GM18868 (cell line): ENCODE data around the gene ASPHD1.
"Not testable (repeated sequence)": the region's sequence is repeated elsewhere in the genome, so short reads cannot be mapped to it uniquely, and the experiment has no call there.

Experiments
- ATAC-seq: cut with Tn5 transposase; IDR thresholded peaks from one replicate; pipeline ENCODE4 v1.9.1; 2021; ENCODE audit warnings: mild to moderate bottlenecking, moderate library complexity; ENCODE audit not compliant: unreplicated experiment

Gene ASPHD1

DNA sequence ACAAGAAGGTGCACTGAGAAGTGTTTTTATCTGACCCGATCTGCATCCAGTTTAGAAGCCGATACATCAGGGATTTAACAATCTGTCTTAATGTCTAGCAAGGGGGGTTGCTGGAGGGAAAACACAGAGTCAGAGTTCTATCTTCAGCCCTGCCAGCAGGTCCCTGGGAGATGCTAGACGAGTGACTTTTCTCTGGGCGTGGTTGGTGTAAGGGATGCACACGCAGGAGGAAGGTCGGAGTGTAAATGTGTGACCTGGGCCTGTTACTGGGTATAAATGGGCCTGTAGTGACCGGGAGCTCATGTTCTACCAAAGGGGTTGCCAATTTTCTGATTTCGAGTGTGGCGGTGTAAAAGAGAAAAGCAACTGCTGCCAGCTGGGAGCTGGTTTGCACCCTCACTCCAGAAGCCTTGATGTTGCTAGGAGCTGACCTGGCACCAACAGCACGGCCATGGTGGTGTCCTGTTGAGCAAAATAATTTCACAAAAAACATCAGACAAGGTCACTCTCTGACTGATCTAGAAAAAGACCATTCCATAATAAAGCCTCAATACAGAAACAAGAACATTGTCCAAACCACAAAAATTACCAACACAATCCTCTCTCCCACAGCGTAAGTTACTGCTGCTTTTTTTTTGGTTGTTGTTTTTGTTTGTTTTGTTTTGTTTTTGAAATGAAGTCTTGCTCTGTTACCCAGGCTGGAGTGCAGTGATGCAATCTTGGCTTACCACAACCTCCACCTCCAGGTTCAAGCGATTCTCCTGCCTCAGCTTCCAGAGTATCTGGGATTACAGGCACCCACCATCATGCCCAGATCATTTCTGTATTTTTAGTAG lies 27.0 kb downstream of the ASPHD1 start:
- no peak for ATAC-seq

DNA sequence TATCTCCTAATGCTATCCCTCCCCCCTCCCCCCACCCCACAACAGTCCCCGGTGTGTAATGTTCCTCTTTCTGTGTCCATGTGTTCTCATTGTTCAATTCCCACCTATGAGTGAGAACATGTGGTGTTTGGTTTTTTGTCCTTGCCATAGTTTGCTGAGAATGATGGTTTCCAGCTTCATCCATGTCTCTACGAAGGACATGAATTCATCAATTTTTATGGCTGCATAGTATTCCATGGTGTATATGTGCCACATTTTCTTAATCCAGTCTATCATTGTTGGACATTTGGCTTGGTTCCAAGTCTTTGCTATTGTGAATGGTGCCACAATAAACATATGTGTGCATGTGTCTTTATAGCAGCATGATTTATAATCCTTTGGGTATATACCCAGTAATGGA lies 31.5 kb downstream of the ASPHD1 start:
- not testable (repeated sequence) for ATAC-seq

DNA sequence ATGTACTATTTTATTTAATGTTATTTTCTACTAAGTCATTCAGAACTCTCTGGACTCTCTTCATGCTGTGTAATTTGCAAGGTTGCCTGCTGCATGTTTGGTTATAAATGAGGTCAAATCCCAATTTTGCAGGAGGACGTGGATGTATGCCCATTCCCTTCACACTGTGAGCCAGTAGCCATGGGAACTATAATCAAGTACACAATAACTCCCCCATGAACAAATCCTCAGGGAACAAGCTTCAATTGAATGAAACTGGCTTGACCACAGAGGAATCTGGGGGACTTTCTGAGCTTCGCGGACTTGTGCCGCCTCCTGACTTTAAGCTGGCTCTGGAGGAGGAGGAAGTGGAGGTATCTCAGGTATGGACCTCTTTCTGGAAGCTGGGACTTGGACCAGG lies 40.4 kb downstream of the ASPHD1 start:
- no peak for ATAC-seq

DNA sequence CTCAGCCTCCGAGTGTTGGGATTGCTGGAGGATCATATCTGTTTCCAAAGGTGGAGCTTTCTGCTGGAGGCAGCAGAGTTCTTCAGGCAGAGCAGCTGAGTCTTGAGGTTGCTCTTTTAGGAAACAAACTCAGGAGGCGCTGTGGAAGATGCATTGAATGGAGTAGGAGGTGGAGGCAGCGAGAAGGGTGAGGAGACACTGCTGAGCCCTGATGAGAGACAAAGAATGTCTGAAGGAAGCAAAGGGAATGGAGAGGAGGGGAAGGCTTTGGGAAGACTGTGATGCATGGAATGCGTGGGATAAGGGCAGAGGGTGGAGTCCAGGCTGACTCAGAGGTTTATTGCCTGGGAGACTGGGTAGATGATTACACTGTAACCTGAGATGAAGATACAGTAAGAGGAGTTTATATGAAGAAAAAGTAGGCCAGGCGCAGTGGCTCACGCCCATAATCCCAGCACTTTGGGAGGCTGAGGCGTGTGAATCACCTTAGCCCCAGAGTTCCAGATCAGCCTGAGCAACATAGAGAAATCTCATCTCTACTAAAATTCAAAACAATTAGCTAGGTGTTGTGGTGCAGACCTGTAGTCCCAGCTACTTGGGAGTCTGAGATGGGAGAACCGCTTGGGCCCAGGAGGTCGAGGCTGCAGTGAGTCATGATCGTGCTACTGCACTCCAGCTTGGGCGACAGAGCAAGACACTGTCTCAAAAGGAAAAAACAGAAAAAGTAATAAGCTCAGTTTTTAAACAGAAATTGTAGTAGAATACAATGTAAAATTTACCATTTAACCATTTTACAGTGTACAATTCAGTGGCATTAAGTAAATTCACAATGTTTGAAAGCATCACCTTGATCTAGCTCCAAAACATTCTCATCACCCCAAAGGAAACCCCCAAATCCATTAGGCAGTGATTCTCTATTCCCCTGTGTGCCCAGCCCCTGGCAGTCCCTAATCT lies 43.8 kb downstream of the ASPHD1 start:
- ATAC-seq: no peak

DNA sequence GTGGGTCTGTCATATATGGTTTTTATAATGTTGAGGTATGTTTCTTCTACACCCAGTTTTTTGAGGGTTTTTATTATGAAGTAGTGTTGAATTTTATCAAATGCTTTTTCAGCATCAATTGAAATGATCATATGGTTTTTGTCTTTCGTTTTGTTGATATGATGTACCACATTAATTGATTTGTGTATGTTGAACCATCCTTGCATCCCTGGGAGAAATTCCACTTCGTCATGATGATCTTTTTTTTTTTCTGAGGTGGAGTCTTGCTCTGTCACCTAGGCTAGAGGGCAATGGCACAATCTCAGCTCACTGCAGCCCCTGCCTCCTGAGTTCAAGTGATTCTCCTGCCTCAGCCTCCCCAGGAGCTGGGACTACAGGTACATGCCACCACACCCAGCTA lies 47.6 kb downstream of the ASPHD1 start:
- ATAC-seq: no peak

- no peak for ATAC-seq
These were observed 50.6 kb downstream of the ASPHD1 start for GRCh38 chr16:29950806-29951461.

GRCh38 chr16:29951625-29952365 lies 51.5 kb downstream of the ASPHD1 start:
- ATAC-seq: no peak
